Psoas muscle (tissue), 8 donors: Measurements from ENCODE around the gene MSMO1. TPM values are rescaled to one million over a fixed set of nuclear protein-coding genes. Genes with fewer than 3 reads are reported as not detected.

Experiments
- ATAC-seq, 4 donors: fragments of 200-7000 bp; cut with Tn5 transposase; one replicate each; pipeline ENCODE4 v1.9.1; 2020; ENCODE audit warnings: moderate library complexity in 3 of 4, mild to moderate bottlenecking in 2 of 4
- DNase-seq, 2 donors: peaks; one replicate each; pipeline ENCODE4 v3.0.0-alpha.2; 2020
- H3K27ac ChIP-seq: fragments of 200-600 bp; one replicate; pipeline ENCODE4 v1.8.0; 2022
- H3K27me3 ChIP-seq, 3 donors: fragments of 200-600 bp in 1 of 3; one replicate each; pipeline versions ENCODE4 v1.6.1 to v1.8.0; 2013 to 2022; ENCODE audit warnings: low read length in 2 of 3, mild to moderate bottlenecking in 2 of 3, moderate library complexity in 1 of 3; ENCODE audit not compliant: insufficient read depth in 3 of 3
- H3K36me3 ChIP-seq, 2 donors: fragments of 200-600 bp in 1 of 2; one replicate each; pipeline versions ENCODE4 v1.6.1 to v1.8.0; 2013 to 2022; ENCODE audit warnings: low read depth in 1 of 2, mild to moderate bottlenecking in 1 of 2, moderate library complexity in 1 of 2; ENCODE audit not compliant: insufficient read depth in 1 of 2
- H3K4me1 ChIP-seq: fragments of 200-600 bp; one replicate; pipeline ENCODE4 v1.8.0; 2022
- H3K4me3 ChIP-seq: fragments of 200-600 bp; one replicate; pipeline ENCODE4 v1.8.0; 2022; ENCODE audit warnings: mild to moderate bottlenecking
- H3K9me3 ChIP-seq: fragments of 200-600 bp; one replicate; pipeline ENCODE4 v1.8.0; 2022
- WGBS, 3 donors: extraction: QIAGEN DNeasy Blood & Tissue Kit; methylation state at CpG; one replicate each; pipeline versions ENCODE4 v1.1.6 to v1.1.7; 2013; 5-methylcytosine and 5-hydroxymethylcytosine counted together
- intact Hi-C, 2 donors: fragments of 100-400 bp; cut with DNase I; formaldehyde crosslinking; loops; one replicate each; pipeline versions ENCODE4 v1.11.0 to v1.14.2; 2022
- polyA plus RNA-seq, 3 donors: library from polyadenylated mRNA; stranded (reverse); fragments of 200-250 nt; gene quantifications; one replicate each; pipeline ENCODE4 v1.2.3, GENCODE V29; 2013
- total RNA-seq, 4 donors: library from RNA; stranded (reverse); fragmentation: NEBNext Ultra II Directional in 2 of 4; extraction: Animal tissue kit (Norgen Biotek cat#: 25700) in 2 of 4; gene quantifications; one replicate each; pipeline versions ENCODE4 v1.2.1 to v1.2.4, GENCODE V29; 2021 to 2023
- TF ChIP-seq, protein P1 (sequence below): fragments of 200-600 bp; IDR thresholded peaks from one replicate; pipeline ENCODE4 v1.8.0; 2022; ENCODE audit warnings: antibody characterized with exemption
- donor health status: healthy with polysubstance abuse.
- donor health status: DM: no; HTN: no; CAD: no; lungs with moderate emphysema.
- donor health status: Bipolar disorder and iron deficiency.
- donor health status: healthy.
- donor health status: DM: yes; HTN: yes; CAD: no.
- donor health status: DM: no; HTN: no; CAD: no.
- donor health status: DM: no; HTN: no; CAD: no.
- donor health status: DM: yes; HTN: yes; CAD: no.

MSMO1 gene
- total and polyA plus RNA-seq, 7 donors, result 2.9 to 5.9 (median 4.4) TPM

- ATAC-seq (no peak), DNase-seq (no peak)
- Histone ChIP-seq H3K36me3 (no peaks in the 10 kb centered on the region), H3K4me3 (no peak overlapping the region), H3K9me3 (no peaks in the 10 kb centered on the region), H3K27ac (no peak overlapping the region), H3K27me3 (no peaks in the 10 kb centered on the region), H3K4me1 (no peaks in the 10 kb centered on the region)
- TF ChIP-seq, protein P1, sequence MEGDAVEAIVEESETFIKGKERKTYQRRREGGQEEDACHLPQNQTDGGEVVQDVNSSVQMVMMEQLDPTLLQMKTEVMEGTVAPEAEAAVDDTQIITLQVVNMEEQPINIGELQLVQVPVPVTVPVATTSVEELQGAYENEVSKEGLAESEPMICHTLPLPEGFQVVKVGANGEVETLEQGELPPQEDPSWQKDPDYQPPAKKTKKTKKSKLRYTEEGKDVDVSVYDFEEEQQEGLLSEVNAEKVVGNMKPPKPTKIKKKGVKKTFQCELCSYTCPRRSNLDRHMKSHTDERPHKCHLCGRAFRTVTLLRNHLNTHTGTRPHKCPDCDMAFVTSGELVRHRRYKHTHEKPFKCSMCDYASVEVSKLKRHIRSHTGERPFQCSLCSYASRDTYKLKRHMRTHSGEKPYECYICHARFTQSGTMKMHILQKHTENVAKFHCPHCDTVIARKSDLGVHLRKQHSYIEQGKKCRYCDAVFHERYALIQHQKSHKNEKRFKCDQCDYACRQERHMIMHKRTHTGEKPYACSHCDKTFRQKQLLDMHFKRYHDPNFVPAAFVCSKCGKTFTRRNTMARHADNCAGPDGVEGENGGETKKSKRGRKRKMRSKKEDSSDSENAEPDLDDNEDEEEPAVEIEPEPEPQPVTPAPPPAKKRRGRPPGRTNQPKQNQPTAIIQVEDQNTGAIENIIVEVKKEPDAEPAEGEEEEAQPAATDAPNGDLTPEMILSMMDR, result no peak
- intact Hi-C loops, result no loop called here
Observed at GRCh38 chr4:165288639-165289422, 38.6 kb upstream of the MSMO1 start.

DNA sequence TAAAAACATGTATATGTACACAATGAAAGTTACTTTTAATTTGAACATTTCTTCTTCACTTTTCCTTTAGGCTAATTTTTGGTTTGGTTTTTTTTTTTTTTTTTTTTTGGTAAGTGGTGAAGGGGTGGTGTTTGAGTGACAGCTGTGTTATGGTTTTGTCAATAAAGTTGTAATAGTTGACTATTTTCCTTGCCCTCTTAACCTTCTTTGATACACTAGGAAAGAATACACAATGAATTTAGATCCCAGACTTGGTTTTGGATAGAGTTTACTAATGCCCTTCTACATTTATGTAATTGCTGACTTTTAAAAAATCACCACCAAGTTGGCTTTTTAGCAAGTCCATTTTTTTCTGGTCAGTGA is 38.1 kb upstream of the MSMO1 start:
- ATAC-seq, result no peak
- Histone ChIP-seq H3K27ac (no peak overlapping the region), H3K9me3 (no peaks in the 10 kb centered on the region), H3K27me3 (no peaks in the 10 kb centered on the region), H3K4me1 (no peaks in the 10 kb centered on the region), H3K4me3 (no peak overlapping the region), H3K36me3 (no peaks in the 10 kb centered on the region)
- intact Hi-C loops, result no loop called here
- DNase-seq, result no peak
- TF ChIP-seq, protein P1, result no peak

DNA sequence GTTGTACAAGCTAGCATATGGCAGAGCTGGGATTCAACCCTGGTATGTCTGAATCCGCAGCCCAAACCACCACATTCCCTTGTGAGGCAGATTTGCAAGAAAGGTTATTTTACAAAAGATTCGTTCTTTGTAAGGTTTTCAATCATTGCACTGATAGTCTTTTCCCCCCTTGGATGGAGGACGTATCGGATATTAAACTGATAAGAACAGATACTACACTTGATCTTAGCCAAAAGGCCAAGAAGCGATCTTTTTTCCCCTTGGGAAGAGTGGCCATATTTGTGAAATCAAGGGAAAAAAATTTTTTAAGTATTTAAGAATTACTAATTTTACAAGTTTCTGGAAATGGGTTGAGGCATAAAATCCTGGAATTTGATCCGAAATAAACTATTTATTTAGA is 34.4 kb upstream of the MSMO1 start:
- H3K27me3 ChIP-seq, result no peaks in the 10 kb centered on the region
- peaks cover 0 to 6% of the 10 kb centered on the region in 2 donors for H3K36me3 ChIP-seq
- DNase-seq (no peak), ATAC-seq (no peak)
- no peaks in the 10 kb centered on the region for H3K9me3 ChIP-seq
- no peak overlapping the region for H3K4me3 ChIP-seq
- 93 to 96% (median 96%) methylated on average over 6 of the region's 6 CpGs for WGBS, 3 donors
- H3K27ac ChIP-seq, result no peak overlapping the region
- no peaks in the 10 kb centered on the region for H3K4me1 ChIP-seq
- TF ChIP-seq, protein P1, result no peak
- intact Hi-C loops, result no loop called here

DNA sequence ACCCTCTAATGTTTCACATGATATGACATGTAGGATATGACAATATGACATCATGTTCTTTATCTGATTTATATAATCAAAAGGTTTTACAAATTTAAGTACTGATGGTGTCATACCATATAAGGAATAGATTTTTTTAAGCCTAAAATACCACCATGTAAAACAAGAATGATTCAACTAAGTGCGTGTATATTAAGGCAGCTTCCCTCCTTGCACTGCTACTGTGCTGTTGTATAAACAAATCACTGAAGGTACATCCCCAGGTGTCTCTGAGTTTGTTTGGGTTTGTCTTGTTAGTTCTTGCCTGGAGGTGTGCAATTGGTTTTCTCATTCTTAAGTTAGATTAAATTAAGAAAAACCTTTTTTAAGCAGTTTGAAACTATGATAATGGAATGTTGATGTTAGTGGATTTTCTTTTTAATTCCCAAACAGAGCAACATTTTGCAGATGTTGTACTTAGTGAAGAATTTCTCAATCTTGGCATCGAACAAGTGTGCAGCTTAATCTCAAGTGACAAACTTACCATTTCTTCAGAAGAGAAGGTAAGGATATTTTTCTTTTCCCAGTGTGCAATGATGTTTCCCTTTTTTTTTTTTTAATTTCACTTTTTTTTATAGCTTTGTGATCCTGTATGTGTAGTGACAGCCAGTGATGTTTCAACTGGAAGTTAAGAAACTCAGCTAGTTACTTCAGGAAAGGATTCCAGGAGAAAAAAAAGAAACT is 33.4 kb upstream of the MSMO1 start:
- Histone ChIP-seq H3K27me3 (no peaks in the 10 kb centered on the region), H3K36me3 (peaks cover 0 to 8% of the 10 kb centered on the region in 2 donors), H3K4me1 (no peaks in the 10 kb centered on the region), H3K27ac (no peak overlapping the region), H3K4me3 (no peak overlapping the region), H3K9me3 (no peaks in the 10 kb centered on the region)
- ATAC-seq (no peak), DNase-seq (no peak)
- 73 to 79% (median 76%) methylated on average over 2 of the region's 2 CpGs for WGBS, 3 donors
- intact Hi-C loops, result no loop called here
- TF ChIP-seq, protein P1, result no peak
